T-helper 22 cell (primary cell): ENCODE data around the gene PREX1.

Source experiments
- DNase-seq: peaks from one replicate; pipeline ENCODE4 v3.0.0-alpha.2; 2020; ENCODE audit warnings: low read depth

Gene PREX1

GRCh38 chr20:48732081-48732829 is 95.5 kb downstream of the PREX1 start:
- no peak for DNase-seq

GRCh38 chr20:48731536-48731935 is 96.3 kb downstream of the PREX1 start:
- DNase-seq: no peak

GRCh38 chr20:48730977-48731376 is 96.8 kb downstream of the PREX1 start:
- no peak for DNase-seq

- DNase-seq: no peak
Measured at GRCh38 chr20:48729538-48729937, 98.3 kb downstream of the PREX1 start.

- DNase-seq: no peak
Measured at GRCh38 chr20:48728042-48728825, 99.6 kb downstream of the PREX1 start.

GRCh38 chr20:48727226-48727625 is 100.6 kb downstream of the PREX1 start:
- no peak for DNase-seq

- no peak for DNase-seq
Measured at GRCh38 chr20:48725555-48725991, 102.2 kb downstream of the PREX1 start.

- DNase-seq: no peak
Measured at GRCh38 chr20:48724891-48725554, 102.8 kb downstream of the PREX1 start.

GRCh38 chr20:48724382-48724781 is 103.4 kb downstream of the PREX1 start:
- no peak for DNase-seq

- DNase-seq: no peak
Measured at GRCh38 chr20:48723308-48724264, 104.2 kb downstream of the PREX1 start.

GRCh38 chr20:48722737-48723191 is 105.0 kb downstream of the PREX1 start:
- no peak for DNase-seq

GRCh38 chr20:48722002-48722731 is 105.6 kb downstream of the PREX1 start:
- no peak for DNase-seq

GRCh38 chr20:48721324-48722001 is 106.3 kb downstream of the PREX1 start:
- no peak for DNase-seq

- DNase-seq: no peak
Measured at GRCh38 chr20:48720256-48720985, 107.4 kb downstream of the PREX1 start.

GRCh38 chr20:48719598-48720255 is 108.1 kb downstream of the PREX1 start:
- DNase-seq: no peak

GRCh38 chr20:48718786-48719578 is 108.8 kb downstream of the PREX1 start:
- DNase-seq: no peak

- DNase-seq: no peak
Measured at GRCh38 chr20:48717680-48718223, 110.0 kb downstream of the PREX1 start.
